ENCODE results near the gene FNDC3A.

FNDC3A gene, protein sequence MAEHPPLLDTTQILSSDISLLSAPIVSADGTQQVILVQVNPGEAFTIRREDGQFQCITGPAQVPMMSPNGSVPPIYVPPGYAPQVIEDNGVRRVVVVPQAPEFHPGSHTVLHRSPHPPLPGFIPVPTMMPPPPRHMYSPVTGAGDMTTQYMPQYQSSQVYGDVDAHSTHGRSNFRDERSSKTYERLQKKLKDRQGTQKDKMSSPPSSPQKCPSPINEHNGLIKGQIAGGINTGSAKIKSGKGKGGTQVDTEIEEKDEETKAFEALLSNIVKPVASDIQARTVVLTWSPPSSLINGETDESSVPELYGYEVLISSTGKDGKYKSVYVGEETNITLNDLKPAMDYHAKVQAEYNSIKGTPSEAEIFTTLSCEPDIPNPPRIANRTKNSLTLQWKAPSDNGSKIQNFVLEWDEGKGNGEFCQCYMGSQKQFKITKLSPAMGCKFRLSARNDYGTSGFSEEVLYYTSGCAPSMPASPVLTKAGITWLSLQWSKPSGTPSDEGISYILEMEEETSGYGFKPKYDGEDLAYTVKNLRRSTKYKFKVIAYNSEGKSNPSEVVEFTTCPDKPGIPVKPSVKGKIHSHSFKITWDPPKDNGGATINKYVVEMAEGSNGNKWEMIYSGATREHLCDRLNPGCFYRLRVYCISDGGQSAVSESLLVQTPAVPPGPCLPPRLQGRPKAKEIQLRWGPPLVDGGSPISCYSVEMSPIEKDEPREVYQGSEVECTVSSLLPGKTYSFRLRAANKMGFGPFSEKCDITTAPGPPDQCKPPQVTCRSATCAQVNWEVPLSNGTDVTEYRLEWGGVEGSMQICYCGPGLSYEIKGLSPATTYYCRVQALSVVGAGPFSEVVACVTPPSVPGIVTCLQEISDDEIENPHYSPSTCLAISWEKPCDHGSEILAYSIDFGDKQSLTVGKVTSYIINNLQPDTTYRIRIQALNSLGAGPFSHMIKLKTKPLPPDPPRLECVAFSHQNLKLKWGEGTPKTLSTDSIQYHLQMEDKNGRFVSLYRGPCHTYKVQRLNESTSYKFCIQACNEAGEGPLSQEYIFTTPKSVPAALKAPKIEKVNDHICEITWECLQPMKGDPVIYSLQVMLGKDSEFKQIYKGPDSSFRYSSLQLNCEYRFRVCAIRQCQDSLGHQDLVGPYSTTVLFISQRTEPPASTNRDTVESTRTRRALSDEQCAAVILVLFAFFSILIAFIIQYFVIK

GRCh38 chr13:48975856-48976575 lies at the start of gene FNDC3A:
Gene FNDC3A, plus strand, starts transcription at chr13:48975912. Its CDS starts 30,279 bp downstream, at chr13:49006191.
- peak; percentile 71 for DNase-seq (ENCODE audit: low read depth in 2 of 2)

GRCh38 chr13:48928757-48929430 lies 46.8 kb upstream of the FNDC3A start:
- no peak for DNase-seq (ENCODE audit: low read depth in 2 of 2)

DNA sequence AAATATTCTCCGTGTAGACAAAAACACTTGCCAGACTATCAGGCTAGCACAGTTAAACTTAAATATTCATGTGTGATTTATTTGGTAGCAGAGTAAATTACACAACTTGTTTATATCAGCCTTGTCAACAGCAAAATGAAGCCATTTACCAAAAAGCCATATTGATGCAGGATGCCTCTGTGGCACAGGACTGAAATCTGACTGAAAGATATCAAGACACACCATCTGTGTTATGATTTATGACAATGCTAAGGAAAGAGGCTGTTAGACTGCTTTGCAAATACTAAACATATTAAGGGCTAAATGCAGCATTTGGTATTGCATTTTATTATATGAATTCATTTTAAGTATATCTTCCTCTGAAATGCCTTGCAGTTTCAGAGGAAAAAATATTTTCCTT lies 44.8 kb upstream of the FNDC3A start:
- DNase-seq (ENCODE audit: low read depth in 2 of 2), result no peak

DNA sequence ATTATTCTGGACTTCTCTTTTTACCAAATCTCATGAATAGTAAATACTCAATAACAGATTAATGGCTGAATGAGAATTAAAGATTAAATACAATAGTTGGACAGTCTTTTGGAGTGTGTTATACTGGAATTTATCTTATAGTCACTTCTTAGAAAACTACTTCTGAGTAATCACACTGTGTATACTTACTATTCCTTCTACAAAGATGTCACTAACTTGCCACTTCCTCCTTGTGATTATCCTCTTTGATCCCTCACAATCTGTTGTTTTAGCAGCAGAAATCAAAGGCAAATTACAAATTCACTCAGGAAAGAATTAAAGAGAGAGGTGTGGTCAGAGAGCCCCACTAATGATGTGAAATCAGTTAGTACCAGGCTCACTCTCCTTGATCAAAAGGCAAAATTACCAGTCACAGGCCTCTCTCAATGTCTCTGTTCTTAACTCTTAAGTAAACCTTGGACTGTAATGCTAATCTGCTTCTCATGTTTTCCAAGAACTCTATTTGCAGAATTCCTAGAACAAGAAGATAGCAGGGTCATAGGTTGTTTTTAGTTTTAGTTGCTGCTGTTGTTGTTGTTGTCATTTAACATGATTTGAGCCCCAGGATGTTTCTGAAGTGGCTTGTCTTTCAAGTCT lies 37.3 kb upstream of the FNDC3A start:
- no peak for DNase-seq (ENCODE audit: low read depth in 2 of 2)

DNA sequence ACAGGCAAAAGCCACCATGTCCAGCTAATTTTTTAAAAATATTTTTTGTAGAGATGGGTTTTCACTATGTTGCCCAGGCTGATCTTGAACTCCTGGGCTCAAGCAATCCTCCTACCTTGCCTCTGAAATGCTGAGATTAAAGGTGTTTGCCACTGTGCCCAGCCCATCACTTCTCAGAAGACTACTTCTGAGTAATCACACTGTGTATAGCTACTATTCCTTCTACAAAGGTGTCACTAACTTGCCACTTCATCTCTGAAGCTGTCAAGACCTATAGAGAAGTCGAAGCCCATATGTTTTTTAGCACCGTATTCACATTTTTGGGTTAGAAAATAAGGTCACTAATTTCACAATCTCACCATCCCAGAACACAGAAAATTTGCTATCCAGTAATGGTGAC lies 36.0 kb upstream of the FNDC3A start:
- DNase-seq (ENCODE audit: low read depth in 2 of 2), result no peak

DNA sequence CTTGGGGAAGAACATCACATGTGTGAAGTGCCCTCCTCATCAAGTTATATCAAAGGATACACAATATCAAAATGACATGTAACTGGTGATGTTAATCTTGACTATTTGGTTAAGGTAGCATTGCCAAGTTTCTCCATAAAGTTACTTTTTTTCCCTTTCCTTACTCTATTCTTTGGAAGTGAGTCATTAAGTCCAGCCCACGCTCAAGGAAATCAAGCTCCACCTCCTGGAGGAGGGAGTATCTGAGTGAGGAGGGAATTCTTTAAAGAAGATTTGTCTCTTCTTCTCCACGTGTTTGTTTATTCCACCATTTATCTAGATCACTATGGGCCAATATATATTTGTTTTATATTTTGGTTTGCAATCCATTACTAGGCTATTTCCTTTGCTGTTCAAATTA lies 33.6 kb upstream of the FNDC3A start:
- no peak for DNase-seq (ENCODE audit: low read depth in 2 of 2)

DNA sequence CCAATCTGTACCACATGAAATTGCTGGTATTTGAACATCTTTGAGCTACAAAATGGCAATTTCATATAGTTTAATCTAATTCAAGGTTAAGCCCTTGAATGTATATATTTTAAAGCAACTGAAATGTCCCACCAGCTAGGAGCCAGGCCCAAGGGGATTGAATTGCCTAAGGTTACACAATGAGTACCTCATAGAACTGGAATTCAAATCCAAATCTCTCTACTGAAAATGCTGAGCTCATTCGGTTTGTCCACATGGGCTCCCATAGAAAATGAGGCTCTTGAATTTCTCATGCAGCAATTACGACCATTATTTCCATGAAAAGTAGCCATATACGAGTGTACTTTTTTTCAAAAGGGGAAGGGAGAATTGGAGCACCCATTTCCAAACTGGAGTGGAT lies 31.5 kb upstream of the FNDC3A start:
- no peak for DNase-seq (ENCODE audit: low read depth in 2 of 2)

GRCh38 chr13:48945626-48946025 lies 30.1 kb upstream of the FNDC3A start:
- DNase-seq (ENCODE audit: low read depth in 2 of 2), result no peak

DNA sequence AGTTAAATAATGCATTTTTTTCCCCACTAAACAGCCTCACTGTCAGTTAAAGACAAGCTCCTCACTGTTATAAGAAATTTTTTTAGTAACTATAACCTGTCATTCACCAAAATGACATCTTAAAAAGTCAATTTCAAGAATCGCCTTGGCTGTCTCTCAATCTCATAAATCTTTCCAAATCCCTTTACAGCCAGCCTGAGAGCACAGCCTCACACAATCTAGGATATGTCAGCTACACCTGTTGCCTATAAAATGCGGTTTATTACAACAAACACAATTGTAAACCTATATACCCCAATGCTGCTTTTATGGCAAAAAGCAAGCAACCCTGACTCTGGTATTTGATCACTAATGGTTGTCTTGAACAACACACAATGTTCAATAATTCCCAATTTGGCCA lies 29.5 kb upstream of the FNDC3A start:
- no peak for DNase-seq (ENCODE audit: low read depth in 2 of 2)

DNA sequence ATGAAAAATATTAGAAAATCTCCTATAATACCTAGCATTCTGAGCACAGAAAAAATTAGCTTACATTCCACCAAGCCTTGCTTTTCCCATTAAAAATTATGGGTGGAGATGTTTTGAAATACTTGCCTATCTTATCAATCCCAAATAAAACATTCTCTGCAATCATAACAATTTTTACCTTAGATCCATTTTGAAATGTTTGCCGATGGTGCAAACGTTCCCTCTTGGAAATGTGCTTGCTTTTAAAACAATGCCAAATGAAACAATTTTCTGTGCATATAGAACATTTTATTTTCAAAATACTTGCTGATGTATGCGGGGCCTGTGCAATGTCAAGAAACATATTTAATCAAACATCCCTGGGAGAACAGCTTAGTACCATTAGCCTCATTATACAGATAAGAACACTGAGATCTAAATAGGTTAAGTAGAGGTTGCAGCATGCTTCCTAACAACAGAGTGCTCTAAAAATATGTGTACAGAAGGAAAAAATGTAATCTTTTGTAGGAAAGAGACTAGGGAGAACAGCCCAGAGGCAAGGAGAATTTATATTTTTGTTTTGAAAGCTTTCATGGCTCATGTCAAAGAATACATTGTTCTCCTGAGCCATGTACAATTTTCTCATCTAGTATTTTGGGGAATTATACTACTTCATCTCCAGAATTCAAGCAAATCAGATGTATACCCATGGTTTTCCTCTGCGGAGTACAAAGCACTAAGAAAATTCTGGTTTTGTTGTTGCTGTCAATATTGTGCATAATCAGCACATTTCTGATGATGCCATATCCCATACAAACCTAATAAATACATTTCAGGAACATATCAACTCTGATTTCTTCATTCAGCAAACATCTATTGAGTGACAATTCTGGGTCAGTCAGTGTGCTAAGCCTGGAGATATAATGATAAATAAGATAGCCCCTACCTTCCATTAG lies 25.9 kb upstream of the FNDC3A start:
- DNase-seq (ENCODE audit: low read depth in 2 of 2), result no peak

- no peak for DNase-seq (ENCODE audit: low read depth in 2 of 2)
Observed at GRCh38 chr13:48950501-48950875, 25.2 kb upstream of the FNDC3A start.

DNA sequence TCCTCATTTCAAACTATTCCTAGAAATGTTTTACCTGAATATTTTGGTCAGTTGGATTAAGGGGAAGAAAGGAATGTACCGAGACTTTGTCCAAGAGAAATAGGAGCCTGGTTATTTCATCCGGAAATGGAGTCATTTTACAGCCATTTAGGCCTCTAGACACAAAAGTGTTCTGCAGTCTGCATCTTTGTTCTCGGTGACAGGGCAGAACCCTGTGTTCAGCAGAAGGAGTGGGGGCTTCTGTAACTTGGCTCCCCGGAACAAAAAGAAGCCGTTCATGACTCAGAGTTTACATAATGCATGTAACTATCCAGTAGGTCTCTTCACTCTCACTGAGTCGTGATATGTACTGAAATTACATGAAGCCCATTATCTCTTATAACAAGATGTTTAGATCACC lies 21.6 kb upstream of the FNDC3A start:
- no peak for DNase-seq (ENCODE audit: low read depth in 2 of 2)

GRCh38 chr13:48955536-48955935 lies 20.2 kb upstream of the FNDC3A start:
- DNase-seq (ENCODE audit: low read depth in 2 of 2), result no peak

DNA sequence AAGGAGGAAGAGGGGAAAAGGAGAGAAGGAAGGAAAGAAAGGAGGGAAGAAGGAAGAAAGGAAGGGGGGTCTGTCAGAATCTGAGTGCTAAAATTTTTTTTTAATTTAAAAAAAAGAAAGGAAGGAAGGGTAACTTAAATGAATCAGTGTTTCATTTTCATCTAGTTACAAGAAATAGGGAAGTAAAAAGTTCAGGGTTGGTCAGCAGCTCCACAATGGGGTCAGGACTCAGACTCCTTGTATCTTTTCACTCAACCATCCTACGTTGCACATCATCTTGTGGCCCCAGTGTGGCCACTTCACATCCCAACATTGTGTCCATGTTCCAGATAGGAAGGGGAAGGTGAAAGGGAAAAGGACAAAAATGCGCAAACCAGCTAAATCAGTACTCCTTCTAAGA lies 14.3 kb upstream of the FNDC3A start:
- DNase-seq (ENCODE audit: low read depth in 2 of 2), result no peak

- no peak for DNase-seq (ENCODE audit: low read depth in 2 of 2)
Observed at GRCh38 chr13:48962281-48962680, 13.4 kb upstream of the FNDC3A start.

- no peak for DNase-seq (ENCODE audit: low read depth in 2 of 2)
Observed at GRCh38 chr13:48965736-48966135, 10.0 kb upstream of the FNDC3A start.

GRCh38 chr13:48969685-48970084 lies 6.0 kb upstream of the FNDC3A start:
- no peak for DNase-seq (ENCODE audit: low read depth in 2 of 2)

GRCh38 chr13:48973845-48974431 lies 1.8 kb upstream of the FNDC3A start:
- DNase-seq (ENCODE audit: low read depth in 2 of 2), result no peak
